Measurements from ENCODE around the gene SLC17A4.

GRCh38 chr6:25732468-25733198, 21.9 kb upstream of the SLC17A4 start:
- TF ChIP-seq CTCF (conservative IDR thresholded peaks at IDR 0.05; ENCODE audit: low read length) (no peak), EZH2phosphoT487 (IDR thresholded peaks at IDR 0.05; ENCODE audit: borderline replicate concordance) (no peak)

Measured in Loucy (cell line).